AG09319 (cell line): Measurements from ENCODE around the gene BAHCC1.

Experiments
- DNase-seq: peaks from one replicate; pipeline ENCODE4 v3.0.0-alpha.2; 2010; ENCODE audit warnings: low read depth; ENCODE audit errors: extremely low read depth
- TF ChIP-seq, protein P1 (sequence below): IDR thresholded peaks from 2 replicates; pipeline ENCODE4 v1.5.1; 2011; ENCODE audit warnings: low read depth, mild to moderate bottlenecking, inconsistent platforms, low read length, moderate library complexity

BAHCC1 gene

DNA sequence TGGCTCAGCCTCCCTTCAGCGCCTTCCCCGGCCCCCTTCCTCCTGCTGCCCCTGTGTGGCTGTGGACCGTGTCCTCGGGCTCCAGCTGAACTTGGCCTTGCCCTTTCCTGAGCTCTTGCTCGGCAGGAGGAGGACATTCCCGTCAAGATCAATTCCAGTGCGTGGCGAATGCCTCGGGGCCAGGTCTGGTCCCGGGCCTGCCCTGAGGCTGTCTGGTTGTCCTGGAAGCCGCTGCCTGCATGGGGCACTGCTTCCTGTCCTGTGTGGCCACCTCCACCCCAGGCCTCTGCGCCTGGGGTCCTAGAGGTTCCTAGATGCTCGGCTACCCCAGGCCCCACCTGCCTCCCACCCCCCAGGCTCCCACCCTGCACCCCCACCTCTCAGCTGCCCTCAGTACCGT is 12.8 kb downstream of the BAHCC1 start:
- TF ChIP-seq, protein P1, sequence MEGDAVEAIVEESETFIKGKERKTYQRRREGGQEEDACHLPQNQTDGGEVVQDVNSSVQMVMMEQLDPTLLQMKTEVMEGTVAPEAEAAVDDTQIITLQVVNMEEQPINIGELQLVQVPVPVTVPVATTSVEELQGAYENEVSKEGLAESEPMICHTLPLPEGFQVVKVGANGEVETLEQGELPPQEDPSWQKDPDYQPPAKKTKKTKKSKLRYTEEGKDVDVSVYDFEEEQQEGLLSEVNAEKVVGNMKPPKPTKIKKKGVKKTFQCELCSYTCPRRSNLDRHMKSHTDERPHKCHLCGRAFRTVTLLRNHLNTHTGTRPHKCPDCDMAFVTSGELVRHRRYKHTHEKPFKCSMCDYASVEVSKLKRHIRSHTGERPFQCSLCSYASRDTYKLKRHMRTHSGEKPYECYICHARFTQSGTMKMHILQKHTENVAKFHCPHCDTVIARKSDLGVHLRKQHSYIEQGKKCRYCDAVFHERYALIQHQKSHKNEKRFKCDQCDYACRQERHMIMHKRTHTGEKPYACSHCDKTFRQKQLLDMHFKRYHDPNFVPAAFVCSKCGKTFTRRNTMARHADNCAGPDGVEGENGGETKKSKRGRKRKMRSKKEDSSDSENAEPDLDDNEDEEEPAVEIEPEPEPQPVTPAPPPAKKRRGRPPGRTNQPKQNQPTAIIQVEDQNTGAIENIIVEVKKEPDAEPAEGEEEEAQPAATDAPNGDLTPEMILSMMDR = no peak
- no peak for DNase-seq

DNA sequence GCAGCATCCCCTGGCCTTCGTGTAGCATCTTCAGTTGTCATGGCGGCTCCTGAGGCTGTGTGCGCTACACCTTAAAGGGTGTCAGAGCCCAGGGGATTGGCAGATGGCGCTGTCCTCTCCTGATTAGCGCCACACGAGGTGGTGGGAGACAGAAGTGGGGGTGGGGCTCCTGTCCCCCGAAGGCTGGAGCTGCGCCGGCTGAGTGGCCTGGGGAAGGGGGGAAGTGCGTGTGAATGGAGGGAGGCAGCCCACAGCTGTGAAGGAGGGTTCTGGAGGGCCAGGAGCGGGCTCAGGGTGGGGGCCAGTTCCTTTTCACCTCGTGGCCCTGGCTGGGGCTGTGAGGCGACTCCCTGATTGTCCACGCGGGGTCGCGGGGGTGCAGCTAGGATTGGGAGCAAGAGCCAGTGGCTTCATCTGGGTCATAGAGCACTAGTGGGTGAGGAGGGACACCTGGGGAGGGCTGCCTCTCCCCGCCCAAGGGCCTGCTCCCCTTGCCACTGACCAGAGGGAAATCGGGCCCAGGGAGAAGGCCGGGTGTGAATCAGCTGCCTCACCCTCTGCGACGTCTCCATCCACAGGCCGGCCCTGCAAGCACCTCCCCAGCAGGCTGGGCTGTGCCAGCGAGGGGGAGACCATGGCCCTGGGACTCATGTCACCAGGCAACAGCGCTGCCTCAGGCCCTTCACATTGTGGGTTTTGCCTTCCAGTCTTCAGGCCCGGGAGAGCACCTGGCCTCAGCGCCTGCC is 14.1 kb downstream of the BAHCC1 start:
- DNase-seq = no peak
- TF ChIP-seq, protein P1 = no peak

DNA sequence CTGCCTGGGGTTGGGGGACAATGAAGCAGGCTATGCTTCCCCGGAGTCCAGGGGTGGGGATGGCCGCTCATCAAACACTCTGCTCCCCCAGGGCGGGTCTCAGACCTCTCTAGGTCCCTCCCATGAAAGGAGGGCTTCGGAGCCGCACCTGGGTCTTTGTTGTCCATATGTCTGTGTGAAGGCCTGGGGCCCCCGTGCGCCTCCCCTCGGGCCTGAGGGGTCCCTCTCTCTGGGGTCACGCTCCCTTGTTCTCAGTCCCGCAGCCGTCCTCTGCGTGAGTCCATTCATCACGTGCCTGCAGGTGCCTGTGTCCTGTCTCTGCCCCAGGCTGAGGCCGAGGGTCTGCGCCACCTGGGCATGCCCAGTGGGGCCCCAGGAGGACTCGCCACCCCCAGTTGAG is 15.6 kb downstream of the BAHCC1 start:
- no peak for DNase-seq
- TF ChIP-seq, protein P1 = no peak

DNA sequence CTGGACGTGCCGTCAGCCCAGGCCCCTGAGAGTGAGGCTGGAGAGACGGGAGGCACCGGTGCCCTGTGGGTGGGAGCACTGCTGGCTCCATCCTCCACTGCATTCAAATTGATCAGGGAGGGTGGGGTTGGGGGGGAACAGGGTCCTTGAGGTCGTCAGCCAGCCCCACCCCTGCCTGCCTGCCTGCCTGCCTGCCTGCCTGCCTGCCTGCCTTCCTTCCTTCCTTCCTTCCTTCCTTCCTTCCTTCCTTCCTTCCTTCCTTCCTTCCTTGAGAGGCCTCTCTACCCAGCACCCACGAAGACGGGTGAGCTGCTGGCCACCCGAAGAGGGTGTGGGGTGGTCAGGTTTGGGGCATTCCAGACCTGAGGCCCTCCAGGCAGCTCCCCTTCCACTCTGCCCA is 16.0 kb downstream of the BAHCC1 start:
- TF ChIP-seq, protein P1 = no peak
- DNase-seq = no peak

DNA sequence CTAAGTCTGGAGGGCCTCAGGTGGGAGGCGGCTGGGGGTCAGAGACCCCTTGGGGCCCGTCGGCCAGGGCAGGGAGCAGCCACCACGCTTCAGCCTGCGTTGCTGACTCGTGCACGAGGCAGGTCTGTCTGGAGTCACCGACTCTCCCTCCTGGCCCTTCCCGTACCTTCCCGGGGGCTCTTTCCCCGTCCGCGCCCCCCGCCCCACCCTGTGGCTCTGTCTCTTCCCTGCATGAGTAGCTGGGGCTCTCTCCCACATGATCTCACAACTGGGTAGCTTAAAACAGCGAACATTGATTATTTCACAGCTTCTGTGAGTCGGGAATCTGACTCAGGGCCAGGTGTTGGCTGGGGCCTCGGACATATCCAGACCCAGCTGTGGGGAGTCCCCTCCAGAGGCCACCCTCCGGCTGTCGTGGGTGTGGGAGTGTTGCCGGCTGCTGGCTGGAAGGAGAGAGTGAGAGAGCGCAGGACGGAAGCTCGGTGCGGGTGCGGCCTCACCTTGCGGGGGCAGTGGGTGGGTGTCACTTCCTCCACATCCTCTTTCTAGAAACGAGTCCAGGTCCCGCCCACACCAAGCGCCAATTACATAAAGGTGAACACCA is 17.3 kb downstream of the BAHCC1 start:
- TF ChIP-seq, protein P1 = no peak
- DNase-seq = no peak

DNA sequence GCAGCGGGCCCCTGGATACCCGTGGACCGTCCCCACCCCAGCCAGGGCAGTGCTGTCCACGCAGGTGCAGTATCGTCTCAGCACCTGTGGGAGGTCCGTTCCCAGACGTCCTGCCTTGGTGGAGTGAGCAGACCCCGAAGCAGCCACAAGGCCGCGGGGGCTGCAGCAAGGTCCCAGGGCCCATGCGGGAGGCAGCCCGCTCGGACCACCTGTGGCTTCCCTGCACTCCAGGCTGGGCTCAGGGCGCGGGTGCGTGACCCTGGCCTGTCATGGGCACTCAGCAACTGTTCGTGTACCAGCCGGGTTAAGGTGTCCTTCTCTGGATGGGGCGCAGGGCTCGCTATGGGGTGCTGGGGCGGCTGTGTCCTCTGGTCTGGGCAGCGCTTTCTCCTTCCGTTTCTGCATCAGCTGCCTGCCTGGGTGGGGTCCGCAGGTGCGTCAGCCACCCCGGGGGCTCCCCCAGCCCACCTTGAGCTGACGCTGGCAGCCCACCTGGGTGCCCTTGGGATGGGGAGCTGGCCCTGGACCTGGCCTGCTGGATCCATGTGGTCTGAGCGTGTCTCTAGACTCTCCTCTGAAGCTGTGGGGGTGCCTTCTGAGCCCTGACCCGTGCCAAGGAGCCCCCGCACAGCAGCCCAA is 18.4 kb downstream of the BAHCC1 start:
- TF ChIP-seq, protein P1 = no peak

More for the DNA sequence above, 18.4 kb downstream of the BAHCC1 start:
- no peak for DNase-seq
